K562 (cell line): ENCODE results near the gene OPA1. TPM values are rescaled to one million over a fixed set of nuclear protein-coding genes. Genes with fewer than 3 reads are reported as not detected.
A peak's percentile ranks its signal among the peaks of the same experiment; 100 is the strongest.

Experiments
- BDP1 ChIP-seq: IDR thresholded peaks from 3 replicates; pipeline ENCODE4 v1.6.1; 2011; ENCODE audit not compliant: insufficient read length, insufficient read depth
- DACH1 ChIP-seq: fragments of 450-650 bp; IDR thresholded peaks from 2 replicates; pipeline ENCODE4 v1.6.1; 2018; ENCODE audit not compliant: partially characterized antibody
- DEAF1 ChIP-seq: fragments of 450-650 bp; formaldehyde crosslinking; IDR thresholded peaks from 2 replicates; pipeline ENCODE4 v1.4.0; 2020; ENCODE audit warnings: mild to moderate bottlenecking, moderate library complexity
- ID3 ChIP-seq, 2 experiments: fragments of 250-450 bp in 1 of 2; fragments of 450-650 bp in 1 of 2; sonication (Bioruptor Pico) in 1 of 2; IDR thresholded peaks; 2 replicates each; pipeline versions ENCODE4 v1.6.1 to v1.8.0; 2016 to 2021; ENCODE audit warnings: mild to moderate bottlenecking in 2 of 2, moderate library complexity in 2 of 2, missing compliant biosample characterization in 1 of 2, missing genetic modification characterization in 1 of 2
- IRF1 ChIP-seq: sonication (generic); formaldehyde crosslinking; IDR thresholded peaks from 2 replicates; pipeline ENCODE4 v1.8.0; 2022; ENCODE audit warnings: missing genetic modification reagents, mild to moderate bottlenecking, borderline replicate concordance
- MTA1 ChIP-seq: fragments of 450-650 bp; IDR thresholded peaks from 2 replicates; pipeline ENCODE4 v1.6.1; 2017; ENCODE audit warnings: borderline replicate concordance
- MXI1 ChIP-seq: IDR thresholded peaks from 2 replicates; pipeline ENCODE4 v1.6.1; 2011; ENCODE audit warnings: low read depth, mild to moderate bottlenecking, improper control_type of control experiment, low read length
- PATZ1 ChIP-seq: fragments of 250-450 bp; sonication (Bioruptor Pico); IDR thresholded peaks from 2 replicates; pipeline ENCODE4 v1.5.0; 2020; ENCODE audit warnings: mild to moderate bottlenecking, borderline replicate concordance
- PKNOX1 ChIP-seq: fragments of 450-650 bp; IDR thresholded peaks from 2 replicates; pipeline ENCODE4 v1.6.1; 2016
- RNF2 ChIP-seq: sonication (generic); IDR thresholded peaks from 2 replicates; pipeline ENCODE4 v1.6.1; 2016
- SMAD1 ChIP-seq: fragments of 150-350 bp; IDR thresholded peaks from 2 replicates; pipeline ENCODE4 v1.6.1; 2014; ENCODE audit warnings: low read length, low read depth; ENCODE audit not compliant: partially characterized antibody
- SP2 ChIP-seq: IDR thresholded peaks from 2 replicates; pipeline ENCODE4 v1.6.1; 2011; ENCODE audit warnings: mild to moderate bottlenecking, low read depth, low read length, moderate library complexity; ENCODE audit not compliant: poor library complexity, severe bottlenecking; ENCODE audit errors: extremely low read depth
- ZBTB11 ChIP-seq, 3 experiments: fragments of 200-800 bp in 1 of 3; fragments of 250-450 bp in 1 of 3; fragments of 450-650 bp in 1 of 3; sonication (Bioruptor Pico) in 1 of 3; sonication (Bioruptor generic) in 1 of 3; formaldehyde crosslinking in 1 of 3; IDR thresholded peaks; 2 replicates each; pipeline versions ENCODE4 v1.6.1 to v1.8.0; 2016 to 2022; ENCODE audit warnings: mild to moderate bottlenecking in 2 of 3, missing genetic modification characterization in 2 of 3, missing compliant biosample characterization in 1 of 3, moderate library complexity in 1 of 3
- ZNF23 ChIP-seq: fragments of 250-450 bp; sonication (Bioruptor Pico); IDR thresholded peaks from 2 replicates; pipeline ENCODE4 v1.4.0; 2020; ENCODE audit warnings: mild to moderate bottlenecking
- ZNF277 ChIP-seq: fragments of 250-450 bp; sonication (Bioruptor Pico); IDR thresholded peaks from 2 replicates; pipeline ENCODE4 v1.8.0; 2022; ENCODE audit warnings: inconsistent platforms, mild to moderate bottlenecking, moderate library complexity, borderline replicate concordance
- ZNF766 ChIP-seq: fragments of 200-800 bp; sonication (Bioruptor generic); conservative IDR thresholded peaks from 2 replicates; pipeline ENCODE4 v1.6.1; 2016; ENCODE audit warnings: missing genetic modification characterization, missing compliant biosample characterization
- polyA plus RNA-seq, 8 experiments: library from polyadenylated mRNA; depleted of rRNA in 4 of 8; stranded (reverse) in 5 of 8; unstranded in 3 of 8; fragments of >200 nt; fragmentation: Nextera tagmentation in 2 of 8; fragmentation: Illumina TruSeq in 1 of 8; extraction: Ambion mirVana in 2 of 8; extraction: Trizol in 1 of 8; gene quantifications; 2 replicates each; pipeline versions ENCODE4 v1.2.1 to v1.2.3, GENCODE V29; 2011 to 2014; ENCODE audit warnings: inconsistent platforms in 1 of 8, missing spikeins in 1 of 8
- total RNA-seq, 7 experiments: library from RNA; depleted of rRNA in 6 of 7; stranded (reverse); fragments of >200 nt in 6 of 7; fragmentation: Illumina TruSeq in 2 of 7; extraction: Trizol in 2 of 7; gene quantifications; 2 replicates each; pipeline versions ENCODE4 v1.2.1 to v1.2.3, GENCODE V29; 2011 to 2021; ENCODE audit warnings: low replicate concordance in 1 of 7

Gene OPA1
- total and polyA plus RNA-seq, 9 of the 15 experiments (the other 6 are each of a cell fraction or from before 2014, with no cell fraction given) = 19.7 to 127 (median 94.7) TPM

GRCh38 chr3:193704431-193704830, 111.4 kb downstream of the OPA1 start (continued):
- no peak for TF ChIP-seq SP2
- no peak for TF ChIP-seq ZNF766 (CRISPR knock-in tag)
- TF ChIP-seq BDP1 = no peak
- no peak for TF ChIP-seq MTA1
- no peak for TF ChIP-seq PKNOX1
- no peak for TF ChIP-seq IRF1 (CRISPR knock-in tag)
- TF ChIP-seq ZNF277 (CRISPR knock-in tag) = no peak
- no peak for TF ChIP-seq MXI1
- TF ChIP-seq ZNF23 (CRISPR knock-in tag) = no peak
- peak; percentile 34; the same call in 1 of the 2 replicates for TF ChIP-seq DEAF1 (CRISPR knock-in tag)
- no peak for TF ChIP-seq DACH1
- TF ChIP-seq RNF2 = no peak
- no peak for TF ChIP-seq ZBTB11 (CRISPR knock-in tag; IDR thresholded peaks at IDR 0.05)
- TF ChIP-seq SMAD1 = no peak
- TF ChIP-seq PATZ1 (CRISPR knock-in tag) = no peak
- no peak for TF ChIP-seq ID3 (CRISPR knock-in tag; IDR thresholded peaks at IDR 0.05)
- no peak for TF ChIP-seq ID3 (tag; IDR thresholded peaks at IDR 0.05)
